Esophagus muscularis mucosa (tissue), 4 donors: ENCODE measurements around the gene PLD5. TPM values are rescaled to one million over a fixed set of nuclear protein-coding genes. Genes with fewer than 3 reads are reported as not detected.
A peak's percentile ranks its signal among the peaks of the same experiment; 100 is the strongest.

Experiments used
- DNase-seq: peaks from one replicate; pipeline ENCODE4 v3.0.0-alpha.2; 2017; ENCODE audit errors: extremely low spot score
- H3K27ac ChIP-seq, 4 donors: fragments of 200-600 bp; sonication (generic); replicated peaks in 1 of 4; 1 replicate in 3 of 4; 2 replicates in 1 of 4; pipeline ENCODE4 v1.5.1; 2016 to 2019; ENCODE audit warnings: mild to moderate bottlenecking in 1 of 4
- H3K27me3 ChIP-seq, 4 donors: fragments of 200-600 bp; sonication (generic); one replicate each; pipeline versions ENCODE4 v1.5.1 to v1.6.0; 2016 to 2019
- H3K36me3 ChIP-seq, 4 donors: fragments of 200-600 bp; sonication (generic); one replicate each; pipeline ENCODE4 v1.5.1; 2016 to 2019
- H3K4me1 ChIP-seq, 4 donors: fragments of 200-600 bp; sonication (generic); one replicate each; pipeline ENCODE4 v1.5.1; 2016 to 2019
- H3K4me3 ChIP-seq, 4 donors: fragments of 200-600 bp; sonication (generic); 1 replicate in 2 of 4; 2 replicates in 2 of 4; pipeline ENCODE4 v1.5.1; 2016 to 2019; ENCODE audit warnings: mild to moderate bottlenecking in 4 of 4, moderate library complexity in 1 of 4
- H3K9me3 ChIP-seq, 4 donors: fragments of 200-600 bp; sonication (generic); 1 replicate in 3 of 4; 2 replicates in 1 of 4; pipeline ENCODE4 v1.5.1; 2016 to 2019
- EP300 ChIP-seq: sonication (generic); formaldehyde crosslinking; IDR thresholded peaks from one replicate; pipeline ENCODE4 v1.6.1; 2017; ENCODE audit warnings: antibody characterized with exemption
- POLR2A ChIP-seq: fragments of 450-650 bp; IDR thresholded peaks from one replicate; pipeline ENCODE4 v1.6.1; 2017; ENCODE audit warnings: antibody characterized with exemption, moderate library complexity, mild to moderate bottlenecking, low read depth
- POLR2AphosphoS5 ChIP-seq, 2 donors: sonication (generic); formaldehyde crosslinking; IDR thresholded peaks; one replicate each; pipeline ENCODE4 v1.6.1; 2017; ENCODE audit warnings: antibody characterized with exemption in 2 of 2
- WGBS: methylation state at CpG from one replicate; pipeline ENCODE4 v1.1.5; 2018; 5-methylcytosine and 5-hydroxymethylcytosine counted together
- intact Hi-C: fragments of 100-400 bp; cut with DNase I; formaldehyde crosslinking; loops from one replicate; pipeline ENCODE4 v1.15.1; 2023
- total RNA-seq, 4 donors: library from RNA; depleted of rRNA; stranded (reverse); fragments of >200 nt; gene quantifications; one replicate each; pipeline versions ENCODE4 v1.1.0 to v1.2.1, GENCODE V29; 2016
- TF ChIP-seq, protein P1 (sequence below), 3 experiments: fragments of 200-600 bp in 2 of 3; fragments of 450-650 bp in 1 of 3; sonication (generic) in 2 of 3; IDR thresholded peaks; one replicate each; pipeline ENCODE4 v1.5.1; 2017 to 2019; ENCODE audit warnings: antibody characterized with exemption in 3 of 3, mild to moderate bottlenecking in 2 of 3, moderate library complexity in 1 of 3

PLD5 gene
- total RNA-seq, 4 donors from 2014 or later, result 0.33 to 1.7 (median 0.50) TPM

DNA sequence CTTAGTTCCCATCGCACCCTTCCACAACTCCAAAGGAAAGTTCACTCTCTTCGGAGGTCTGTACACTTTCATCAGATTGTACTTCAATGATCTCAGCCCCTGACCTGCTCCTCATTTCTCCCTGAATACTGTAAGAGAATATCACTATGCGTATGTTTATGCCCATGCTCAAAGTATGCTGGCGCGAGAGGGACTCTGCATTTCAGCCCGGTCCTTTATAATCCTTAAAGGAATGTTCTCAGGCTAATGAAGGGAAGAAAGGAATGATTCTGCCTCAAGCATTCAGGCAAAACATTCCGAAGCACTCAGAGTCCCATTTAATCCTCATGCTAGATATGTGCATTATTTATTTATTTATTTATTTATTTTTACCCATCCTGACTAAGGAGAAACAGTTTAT, 76.8 kb downstream of the PLD5 start:
- TF ChIP-seq, protein P1, sequence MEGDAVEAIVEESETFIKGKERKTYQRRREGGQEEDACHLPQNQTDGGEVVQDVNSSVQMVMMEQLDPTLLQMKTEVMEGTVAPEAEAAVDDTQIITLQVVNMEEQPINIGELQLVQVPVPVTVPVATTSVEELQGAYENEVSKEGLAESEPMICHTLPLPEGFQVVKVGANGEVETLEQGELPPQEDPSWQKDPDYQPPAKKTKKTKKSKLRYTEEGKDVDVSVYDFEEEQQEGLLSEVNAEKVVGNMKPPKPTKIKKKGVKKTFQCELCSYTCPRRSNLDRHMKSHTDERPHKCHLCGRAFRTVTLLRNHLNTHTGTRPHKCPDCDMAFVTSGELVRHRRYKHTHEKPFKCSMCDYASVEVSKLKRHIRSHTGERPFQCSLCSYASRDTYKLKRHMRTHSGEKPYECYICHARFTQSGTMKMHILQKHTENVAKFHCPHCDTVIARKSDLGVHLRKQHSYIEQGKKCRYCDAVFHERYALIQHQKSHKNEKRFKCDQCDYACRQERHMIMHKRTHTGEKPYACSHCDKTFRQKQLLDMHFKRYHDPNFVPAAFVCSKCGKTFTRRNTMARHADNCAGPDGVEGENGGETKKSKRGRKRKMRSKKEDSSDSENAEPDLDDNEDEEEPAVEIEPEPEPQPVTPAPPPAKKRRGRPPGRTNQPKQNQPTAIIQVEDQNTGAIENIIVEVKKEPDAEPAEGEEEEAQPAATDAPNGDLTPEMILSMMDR (IDR thresholded peaks at IDR 0.05), result no peak
- TF ChIP-seq POLR2A (no peak), EP300 (no peak), POLR2AphosphoS5 (IDR thresholded peaks at IDR 0.05) (no peak)
- 56% methylated on average over 7 of the region's 7 CpGs for WGBS
- H3K27me3 ChIP-seq, result peaks cover 0 to 43% (median 0%) of the 10 kb centered on the region in 4 donors

GRCh38 chr1:242440757-242441156, 83.7 kb downstream of the PLD5 start:
- Histone ChIP-seq H3K27ac (no peak overlapping the region), H3K4me3 (no peak overlapping the region), H3K36me3 (no peaks in the 10 kb centered on the region), H3K9me3 (no peaks in the 10 kb centered on the region), H3K4me1 (no peaks in the 10 kb centered on the region), H3K27me3 (peaks cover 0 to 6% (median 0%) of the 10 kb centered on the region in 4 donors)
- intact Hi-C loops, result no loop called here
- DNase-seq, result no peak
- whole genome bisulfite sequencing, result 70% methylated on average over 1 of the region's 1 CpG
- TF ChIP-seq, protein P1 (IDR thresholded peaks at IDR 0.05), result no peak
- TF ChIP-seq POLR2A (no peak), EP300 (no peak)

More for the DNA sequence above, 76.8 kb downstream of the PLD5 start:
- intact Hi-C loops, result no loop called here
- H3K4me1 ChIP-seq, result peaks cover 0 to 2% (median 0%) of the 10 kb centered on the region in 4 donors
- H3K36me3 ChIP-seq, result no peaks in the 10 kb centered on the region
- no peak overlapping the region for H3K27ac ChIP-seq
- DNase-seq, result no peak
- H3K9me3 ChIP-seq, result no peaks in the 10 kb centered on the region
- H3K4me3 ChIP-seq, result no peak overlapping the region

GRCh38 chr1:242435200-242435599, 89.3 kb downstream of the PLD5 start:
- 61% methylated on average over 2 of the region's 2 CpGs for WGBS
- H3K4me1 ChIP-seq, result no peaks in the 10 kb centered on the region
- H3K4me3 ChIP-seq, result no peak overlapping the region
- DNase-seq, result peak; percentile 57
- no peak for TF ChIP-seq POLR2A
- TF ChIP-seq, protein P1 (IDR thresholded peaks at IDR 0.05), result no peak
- no peak for TF ChIP-seq POLR2AphosphoS5 (IDR thresholded peaks at IDR 0.05)
- TF ChIP-seq EP300, result no peak
- peaks cover 0 to 10% (median 3%) of the 10 kb centered on the region in 4 donors for H3K9me3 ChIP-seq
- intact Hi-C loops, result no loop called here
- H3K27me3 ChIP-seq, result peaks cover 0 to 12% (median 0%) of the 10 kb centered on the region in 4 donors
- H3K36me3 ChIP-seq, result no peaks in the 10 kb centered on the region
- no peak overlapping the region for H3K27ac ChIP-seq

GRCh38 chr1:242432491-242433095, 91.9 kb downstream of the PLD5 start:
- H3K9me3 ChIP-seq, result peaks cover 0 to 10% (median 3%) of the 10 kb centered on the region in 4 donors
- DNase-seq, result no peak
- no peaks in the 10 kb centered on the region for H3K36me3 ChIP-seq
- WGBS, result 70% methylated on average over 6 of the region's 6 CpGs
- no peak overlapping the region for H3K27ac ChIP-seq
- H3K4me3 ChIP-seq, result no peak overlapping the region
- TF ChIP-seq POLR2A (no peak), POLR2AphosphoS5 (IDR thresholded peaks at IDR 0.05) (no peak), EP300 (no peak)
- TF ChIP-seq, protein P1 (IDR thresholded peaks at IDR 0.05), result no peak
- peaks cover 0 to 12% (median 0%) of the 10 kb centered on the region in 4 donors for H3K27me3 ChIP-seq
- intact Hi-C loops, result no loop called here
- no peaks in the 10 kb centered on the region for H3K4me1 ChIP-seq

DNA sequence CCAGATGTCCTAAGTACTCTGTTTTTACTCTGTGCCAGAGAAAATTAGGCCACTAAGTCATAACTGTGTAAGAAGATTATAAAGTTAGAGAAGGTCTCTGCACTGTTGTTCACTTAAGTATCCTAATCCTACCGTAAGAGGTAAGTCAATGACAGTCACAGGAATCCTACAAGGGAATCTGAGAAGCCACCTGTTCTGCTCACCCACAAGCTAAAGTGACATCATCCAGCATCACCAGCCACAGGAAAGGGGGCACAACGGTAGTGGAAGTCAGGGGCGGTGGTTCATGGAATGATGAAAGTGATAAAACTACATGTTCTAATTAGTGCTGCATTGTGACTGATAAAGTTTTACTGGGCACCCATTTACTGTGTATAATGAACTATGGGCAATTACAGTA, 92.7 kb downstream of the PLD5 start:
- no peak overlapping the region for H3K27ac ChIP-seq
- WGBS, result 92% methylated on average over 3 of the region's 3 CpGs
- intact Hi-C loops, result no loop called here
- no peaks in the 10 kb centered on the region for H3K4me1 ChIP-seq
- no peak overlapping the region for H3K4me3 ChIP-seq
- TF ChIP-seq, protein P1 (IDR thresholded peaks at IDR 0.05), result no peak
- no peak for TF ChIP-seq POLR2AphosphoS5 (IDR thresholded peaks at IDR 0.05)
- no peak for TF ChIP-seq POLR2A
- no peak for TF ChIP-seq EP300
- H3K27me3 ChIP-seq, result peaks cover 0 to 12% (median 0%) of the 10 kb centered on the region in 4 donors
- H3K36me3 ChIP-seq, result no peaks in the 10 kb centered on the region
- DNase-seq, result no peak
- peaks cover 0 to 10% (median 3%) of the 10 kb centered on the region in 4 donors for H3K9me3 ChIP-seq
